Mucosa of rectum (tissue), 2 donors: ENCODE data around the gene MAP4K4.
"Not testable (repeated sequence)": the region's sequence is repeated elsewhere in the genome, so short reads cannot be mapped to it uniquely, and the experiment has no call there.

Experiments used
- H3K27ac ChIP-seq, 2 donors: one replicate each; pipeline ENCODE4 v1.7.0; 2013; ENCODE audit warnings: inconsistent platforms in 2 of 2, low read depth in 2 of 2, low read length in 2 of 2
- H3K27me3 ChIP-seq, 2 donors: one replicate each; pipeline ENCODE4 v1.7.0; 2013; ENCODE audit warnings: low read length in 2 of 2; ENCODE audit not compliant: control insufficient read depth in 2 of 2, insufficient read depth in 2 of 2
- H3K36me3 ChIP-seq, 2 donors: one replicate each; pipeline ENCODE4 v1.7.0; 2013; ENCODE audit warnings: low read length in 2 of 2; ENCODE audit not compliant: control insufficient read depth in 2 of 2, insufficient read depth in 2 of 2
- H3K4me1 ChIP-seq, 2 donors: one replicate each; pipeline ENCODE4 v1.7.0; 2013; ENCODE audit warnings: low read length in 2 of 2, mild to moderate bottlenecking in 1 of 2; ENCODE audit not compliant: control insufficient read depth in 2 of 2, insufficient read depth in 2 of 2
- H3K4me3 ChIP-seq, 2 donors: one replicate each; pipeline ENCODE4 v1.7.0; 2013; ENCODE audit warnings: low read length in 2 of 2
- H3K9ac ChIP-seq, 2 donors: one replicate each; pipeline ENCODE4 v1.7.0; 2013; ENCODE audit warnings: low read length in 2 of 2, low read depth in 1 of 2, mild to moderate bottlenecking in 1 of 2
- H3K9me3 ChIP-seq, 2 donors: one replicate each; pipeline ENCODE4 v1.7.0; 2013; ENCODE audit warnings: low read length in 2 of 2; ENCODE audit not compliant: control insufficient read depth in 2 of 2
- donor health status: healthy.
- donor health status: Normal muscosa, but diverticular disease.

MAP4K4 gene

DNA sequence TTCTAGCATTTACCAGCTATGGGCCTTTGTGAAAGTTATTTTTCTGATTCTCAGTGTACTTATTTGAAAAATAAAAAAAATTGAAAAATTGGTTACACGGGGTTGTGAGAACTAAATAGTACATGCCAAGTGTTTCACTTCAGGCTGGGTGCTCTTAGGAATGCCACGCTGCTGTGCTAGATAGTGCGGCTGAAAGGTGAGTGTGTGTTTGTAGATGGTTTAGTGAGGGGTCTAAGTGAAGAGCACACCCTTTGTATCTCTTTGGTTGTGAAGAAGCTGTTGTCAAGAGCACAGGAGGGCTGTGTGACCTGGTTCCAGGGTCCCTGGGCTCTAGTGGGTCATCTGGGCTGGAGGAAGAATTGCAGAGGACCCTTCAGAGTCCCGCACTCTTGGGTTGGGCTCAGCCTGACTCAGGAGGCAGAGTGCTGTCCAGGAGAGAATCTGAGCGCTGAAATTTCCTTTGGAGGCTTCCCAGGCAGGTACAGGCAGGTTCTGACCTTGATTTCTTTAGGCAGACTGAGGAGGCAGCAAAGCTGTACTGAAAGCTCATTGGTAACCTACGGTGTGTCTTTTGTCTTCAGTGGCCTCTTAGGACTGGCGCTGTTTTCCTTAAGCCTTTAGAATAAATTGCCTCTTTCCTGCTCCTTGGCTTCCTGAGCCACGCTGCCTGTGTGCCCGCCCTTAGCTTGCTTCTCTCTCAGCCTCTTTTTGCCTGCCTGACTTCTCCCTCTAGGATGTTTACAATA, 44.4 kb downstream of the MAP4K4 start:
- Histone ChIP-seq H3K9ac (no peak overlapping the region), H3K27me3 (no peaks in the 10 kb centered on the region), H3K9me3 (no peaks in the 10 kb centered on the region), H3K4me1 (peaks cover 4 to 5% of the 10 kb centered on the region in 2 donors), H3K36me3 (no peaks in the 10 kb centered on the region), H3K27ac (no peak overlapping the region), H3K4me3 (no peak overlapping the region)

DNA sequence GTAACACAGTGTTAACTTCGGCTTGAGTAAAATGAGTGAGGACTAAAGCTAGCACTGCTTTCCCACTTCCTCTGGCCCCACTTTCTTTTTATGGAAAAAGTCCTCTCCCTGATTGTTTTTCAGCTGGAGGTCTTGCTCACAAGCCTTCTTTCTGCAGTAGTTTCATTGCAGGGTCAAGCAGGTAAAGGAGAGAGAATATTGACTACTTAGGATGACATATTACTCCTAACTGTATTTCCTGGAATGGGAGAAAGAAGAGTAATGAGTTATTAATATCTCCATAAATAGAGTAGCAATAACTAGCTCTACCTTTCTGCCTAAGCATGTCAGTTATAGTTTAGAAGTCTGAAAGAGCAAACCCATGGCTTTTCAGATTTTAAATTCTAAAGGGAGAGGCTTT, 45.0 kb downstream of the MAP4K4 start:
- H3K4me1 ChIP-seq, result peaks cover 4 to 5% of the 10 kb centered on the region in 2 donors
- H3K36me3 ChIP-seq, result no peaks in the 10 kb centered on the region
- no peaks in the 10 kb centered on the region for H3K27me3 ChIP-seq

DNA sequence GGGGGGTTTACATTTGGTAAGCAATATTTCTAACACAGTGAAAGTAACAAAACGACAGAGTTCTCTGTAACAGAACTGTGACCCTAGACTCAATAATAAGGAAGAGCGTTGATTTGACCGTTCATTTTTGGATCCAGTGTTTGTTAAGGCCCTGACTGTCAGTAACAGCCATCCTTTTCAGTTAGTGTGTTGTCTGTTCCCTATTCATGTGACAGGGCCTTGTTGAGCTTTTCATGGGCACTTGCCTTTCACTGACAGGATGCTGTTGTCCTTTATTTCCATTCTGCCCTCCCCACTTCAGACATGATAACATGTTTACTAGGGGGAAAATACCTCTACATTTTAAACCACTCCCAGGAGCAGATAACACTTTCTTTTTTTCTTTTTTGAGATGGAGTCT, 45.8 kb downstream of the MAP4K4 start:
- no peaks in the 10 kb centered on the region for H3K27me3 ChIP-seq
- H3K4me1 ChIP-seq, result peaks cover 5 to 6% of the 10 kb centered on the region in 2 donors
- no peak overlapping the region for H3K9ac ChIP-seq
- H3K4me3 ChIP-seq, result no peak overlapping the region
- no peaks in the 10 kb centered on the region for H3K36me3 ChIP-seq
- no peaks in the 10 kb centered on the region for H3K9me3 ChIP-seq
- H3K27ac ChIP-seq, result no peak overlapping the region

More for the DNA sequence above, 45.0 kb downstream of the MAP4K4 start:
- H3K9me3 ChIP-seq, result no peaks in the 10 kb centered on the region
- H3K4me3 ChIP-seq, result no peak overlapping the region
- no peak overlapping the region for H3K27ac ChIP-seq
- no peak overlapping the region for H3K9ac ChIP-seq

GRCh38 chr2:101744832-101745231, 47.3 kb downstream of the MAP4K4 start:
- no peaks in the 10 kb centered on the region for H3K9me3 ChIP-seq
- no peaks in the 10 kb centered on the region for H3K27me3 ChIP-seq
- no peaks in the 10 kb centered on the region for H3K36me3 ChIP-seq
- no peak overlapping the region for H3K9ac ChIP-seq
- H3K4me1 ChIP-seq, result peaks cover 5 to 6% of the 10 kb centered on the region in 2 donors
- H3K4me3 ChIP-seq, result no peak overlapping the region
- no peak overlapping the region for H3K27ac ChIP-seq

DNA sequence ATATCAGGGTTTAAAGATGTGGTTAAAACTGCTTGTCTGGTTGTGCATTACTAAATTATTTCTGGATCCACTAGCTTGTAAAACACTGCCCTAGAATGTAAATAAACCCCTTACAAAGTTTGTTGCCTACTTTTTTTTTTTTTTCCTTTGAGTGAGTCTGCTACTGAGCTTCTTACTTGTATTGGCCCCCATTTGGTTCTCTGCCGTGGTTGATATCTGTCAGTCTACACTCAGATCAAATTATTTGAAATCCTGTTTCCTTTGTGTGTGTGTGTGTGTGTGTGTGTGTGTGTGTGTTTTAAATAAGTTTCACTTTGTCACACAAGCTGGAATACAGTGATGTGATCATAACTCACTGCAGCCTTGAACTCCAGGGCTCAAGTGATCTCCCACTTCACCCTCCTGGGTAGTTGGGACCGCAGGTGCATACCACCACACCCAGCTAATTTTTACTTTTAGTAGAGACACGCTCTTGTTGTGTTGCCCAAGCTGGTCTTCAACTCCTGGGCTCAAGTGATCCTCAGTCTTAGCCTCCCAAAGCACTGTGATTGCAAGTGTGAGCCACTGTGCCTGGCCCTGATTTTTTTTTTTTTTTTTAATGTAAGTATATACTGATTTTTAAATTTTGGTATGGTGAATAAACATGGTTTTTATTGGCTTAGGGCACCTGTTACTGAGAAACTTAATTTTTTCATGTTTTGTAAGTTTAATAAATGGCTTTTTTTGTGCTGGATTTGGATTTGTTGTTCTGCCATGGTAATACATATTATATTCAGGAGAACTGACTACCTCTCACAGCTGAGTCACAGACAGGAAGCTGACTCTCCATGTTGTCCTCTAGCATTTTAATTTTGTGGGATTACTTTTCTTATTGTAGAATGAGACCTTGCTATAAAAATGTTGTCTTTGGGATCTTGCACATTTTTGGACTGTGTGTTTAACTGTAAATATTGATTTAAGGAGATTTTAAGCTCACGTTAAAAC, 48.5 kb downstream of the MAP4K4 start:
- no peak overlapping the region for H3K9ac ChIP-seq
- no peak overlapping the region for H3K27ac ChIP-seq
- no peaks in the 10 kb centered on the region for H3K9me3 ChIP-seq
- no peaks in the 10 kb centered on the region for H3K27me3 ChIP-seq
- H3K4me1 ChIP-seq, result peaks cover 5 to 6% of the 10 kb centered on the region in 2 donors
- no peaks in the 10 kb centered on the region for H3K36me3 ChIP-seq
- H3K4me3 ChIP-seq, result no peak overlapping the region

GRCh38 chr2:101748000-101748399, 50.5 kb downstream of the MAP4K4 start:
- Histone ChIP-seq H3K9ac (no peak overlapping the region), H3K36me3 (no peaks in the 10 kb centered on the region), H3K4me3 (no peak overlapping the region), H3K27ac (no peak overlapping the region), H3K27me3 (no peaks in the 10 kb centered on the region), H3K9me3 (no peaks in the 10 kb centered on the region), H3K4me1 (peaks cover 2 to 17% of the 10 kb centered on the region in 2 donors)

- H3K27me3 ChIP-seq, H3K36me3 ChIP-seq, H3K27ac ChIP-seq, H3K4me3 ChIP-seq, H3K9ac ChIP-seq, H3K9me3 ChIP-seq: not testable (repeated sequence)
- H3K4me1 ChIP-seq, result peaks cover 2 to 20% of the 10 kb centered on the region in 2 donors
Measured at GRCh38 chr2:101748462-101748861, 51.0 kb downstream of the MAP4K4 start.

DNA sequence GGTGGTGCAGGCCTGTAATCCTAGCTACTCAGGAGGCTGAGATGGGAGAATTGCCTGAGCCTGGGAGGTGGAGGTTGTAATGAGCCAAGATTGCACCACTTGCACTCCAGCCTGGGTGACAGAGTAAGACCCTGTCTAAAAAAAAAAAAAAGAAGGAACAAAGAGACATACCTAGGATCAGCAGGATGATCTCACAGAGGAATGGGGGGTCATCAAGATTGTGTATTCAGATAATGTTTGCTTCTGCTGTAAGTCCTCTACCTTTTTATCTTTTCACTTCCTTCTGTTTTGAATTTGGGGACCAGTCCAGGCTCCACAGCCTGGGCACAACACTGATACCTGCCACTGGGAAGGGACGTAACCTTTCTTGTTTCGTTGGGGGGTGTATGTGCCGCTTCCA, 53.2 kb downstream of the MAP4K4 start:
- no peaks in the 10 kb centered on the region for H3K36me3 ChIP-seq
- H3K27me3 ChIP-seq, result no peaks in the 10 kb centered on the region
- H3K4me1 ChIP-seq, result peaks cover 8 to 21% of the 10 kb centered on the region in 2 donors
- H3K9me3 ChIP-seq, result no peaks in the 10 kb centered on the region
- no peak overlapping the region for H3K27ac ChIP-seq
- H3K4me3 ChIP-seq, result no peak overlapping the region
- H3K9ac ChIP-seq, result no peak overlapping the region

GRCh38 chr2:101751276-101751815, 53.8 kb downstream of the MAP4K4 start:
- Histone ChIP-seq H3K27ac (no peak overlapping the region), H3K4me1 (peaks cover 8 to 17% of the 10 kb centered on the region in 2 donors), H3K9ac (no peak overlapping the region), H3K36me3 (no peaks in the 10 kb centered on the region), H3K9me3 (no peaks in the 10 kb centered on the region), H3K4me3 (no peak overlapping the region), H3K27me3 (no peaks in the 10 kb centered on the region)
